H1 (cell line): Measurements from ENCODE around the gene TCERG1L. TPM values are rescaled to one million over a fixed set of nuclear protein-coding genes. Genes with fewer than 3 reads are reported as not detected.

Experiments
- BCL11A ChIP-seq, 2 experiments: IDR thresholded peaks; one replicate each; pipeline ENCODE4 v1.6.1; 2011; ENCODE audit warnings: low read depth in 2 of 2, low read length in 2 of 2, mild to moderate bottlenecking in 2 of 2
- EGR1 ChIP-seq: IDR thresholded peaks from 2 replicates; pipeline ENCODE4 v1.6.1; 2011; ENCODE audit warnings: low read depth, low read length, borderline replicate concordance
- EZH2 ChIP-seq: fragments of 200-600 bp; sonication (generic); IDR thresholded peaks from 2 replicates; pipeline ENCODE4 v1.7.1; 2012; ENCODE audit warnings: low read depth, mild to moderate bottlenecking, moderate library complexity, low read length, inconsistent platforms; ENCODE audit not compliant: severe bottlenecking
- GABPA ChIP-seq: IDR thresholded peaks from 2 replicates; pipeline ENCODE4 v1.6.1; 2011; ENCODE audit warnings: mild to moderate bottlenecking, low read length, moderate library complexity, borderline replicate concordance; ENCODE audit not compliant: insufficient read depth
- HDAC2 ChIP-seq, 2 experiments: fragments of 300-600 bp in 1 of 2; sonication (generic) in 1 of 2; IDR thresholded peaks; 2 replicates each; pipeline ENCODE4 v1.6.1; 2011 to 2012; ENCODE audit warnings: low read depth in 2 of 2, low read length in 2 of 2, mild to moderate bottlenecking in 2 of 2, moderate library complexity in 2 of 2, borderline replicate concordance in 1 of 2, inconsistent platforms in 1 of 2
- KDM4A ChIP-seq: IDR thresholded peaks from one replicate; pipeline ENCODE4 v1.7.1; 2012; ENCODE audit warnings: low read depth, mild to moderate bottlenecking, moderate library complexity, low read length, inconsistent platforms; ENCODE audit not compliant: severe bottlenecking
- SP2 ChIP-seq: IDR thresholded peaks from 2 replicates; pipeline ENCODE4 v1.6.1; 2012; ENCODE audit warnings: mild to moderate bottlenecking, low read length, inconsistent platforms
- polyA plus RNA-seq, 7 experiments: library from polyadenylated mRNA; depleted of rRNA in 3 of 7; stranded (reverse) in 5 of 7; unstranded in 2 of 7; fragments of >200 nt in 5 of 7; fragments of 200-250 nt in 2 of 7; gene quantifications; 1 replicate in 5 of 7; 2 replicates in 1 of 7; 4 replicates in 1 of 7; pipeline versions ENCODE4 v1.2.1 to v1.2.3, GENCODE V29; 2011 to 2013; ENCODE audit warnings: missing spikeins in 2 of 7, mixed read lengths in 2 of 7
- total RNA-seq: library from RNA; stranded (reverse); fragmentation: NEBNext Ultra II Directional; extraction: Animal tissue kit (Norgen Biotek cat#: 25700); gene quantifications from 2 replicates; pipeline ENCODE4 v1.2.1, GENCODE V29; 2021
- TF ChIP-seq, protein P1 (sequence below): fragments of 300-600 bp; sonication (generic); IDR thresholded peaks from 2 replicates; pipeline ENCODE4 v1.7.1; 2012; ENCODE audit warnings: low read length, moderate library complexity, mild to moderate bottlenecking, inconsistent platforms; ENCODE audit not compliant: insufficient replicate concordance

The TCERG1L gene
- total and polyA plus RNA-seq, 2 of the 8 experiments (the other 6 are each of a cell fraction or from before 2014, with no cell fraction given), result 3.9 to 6.9 TPM

GRCh38 chr10:131095313-131095580, 216.3 kb downstream of the TCERG1L start (continued):
- TF ChIP-seq, protein P1, sequence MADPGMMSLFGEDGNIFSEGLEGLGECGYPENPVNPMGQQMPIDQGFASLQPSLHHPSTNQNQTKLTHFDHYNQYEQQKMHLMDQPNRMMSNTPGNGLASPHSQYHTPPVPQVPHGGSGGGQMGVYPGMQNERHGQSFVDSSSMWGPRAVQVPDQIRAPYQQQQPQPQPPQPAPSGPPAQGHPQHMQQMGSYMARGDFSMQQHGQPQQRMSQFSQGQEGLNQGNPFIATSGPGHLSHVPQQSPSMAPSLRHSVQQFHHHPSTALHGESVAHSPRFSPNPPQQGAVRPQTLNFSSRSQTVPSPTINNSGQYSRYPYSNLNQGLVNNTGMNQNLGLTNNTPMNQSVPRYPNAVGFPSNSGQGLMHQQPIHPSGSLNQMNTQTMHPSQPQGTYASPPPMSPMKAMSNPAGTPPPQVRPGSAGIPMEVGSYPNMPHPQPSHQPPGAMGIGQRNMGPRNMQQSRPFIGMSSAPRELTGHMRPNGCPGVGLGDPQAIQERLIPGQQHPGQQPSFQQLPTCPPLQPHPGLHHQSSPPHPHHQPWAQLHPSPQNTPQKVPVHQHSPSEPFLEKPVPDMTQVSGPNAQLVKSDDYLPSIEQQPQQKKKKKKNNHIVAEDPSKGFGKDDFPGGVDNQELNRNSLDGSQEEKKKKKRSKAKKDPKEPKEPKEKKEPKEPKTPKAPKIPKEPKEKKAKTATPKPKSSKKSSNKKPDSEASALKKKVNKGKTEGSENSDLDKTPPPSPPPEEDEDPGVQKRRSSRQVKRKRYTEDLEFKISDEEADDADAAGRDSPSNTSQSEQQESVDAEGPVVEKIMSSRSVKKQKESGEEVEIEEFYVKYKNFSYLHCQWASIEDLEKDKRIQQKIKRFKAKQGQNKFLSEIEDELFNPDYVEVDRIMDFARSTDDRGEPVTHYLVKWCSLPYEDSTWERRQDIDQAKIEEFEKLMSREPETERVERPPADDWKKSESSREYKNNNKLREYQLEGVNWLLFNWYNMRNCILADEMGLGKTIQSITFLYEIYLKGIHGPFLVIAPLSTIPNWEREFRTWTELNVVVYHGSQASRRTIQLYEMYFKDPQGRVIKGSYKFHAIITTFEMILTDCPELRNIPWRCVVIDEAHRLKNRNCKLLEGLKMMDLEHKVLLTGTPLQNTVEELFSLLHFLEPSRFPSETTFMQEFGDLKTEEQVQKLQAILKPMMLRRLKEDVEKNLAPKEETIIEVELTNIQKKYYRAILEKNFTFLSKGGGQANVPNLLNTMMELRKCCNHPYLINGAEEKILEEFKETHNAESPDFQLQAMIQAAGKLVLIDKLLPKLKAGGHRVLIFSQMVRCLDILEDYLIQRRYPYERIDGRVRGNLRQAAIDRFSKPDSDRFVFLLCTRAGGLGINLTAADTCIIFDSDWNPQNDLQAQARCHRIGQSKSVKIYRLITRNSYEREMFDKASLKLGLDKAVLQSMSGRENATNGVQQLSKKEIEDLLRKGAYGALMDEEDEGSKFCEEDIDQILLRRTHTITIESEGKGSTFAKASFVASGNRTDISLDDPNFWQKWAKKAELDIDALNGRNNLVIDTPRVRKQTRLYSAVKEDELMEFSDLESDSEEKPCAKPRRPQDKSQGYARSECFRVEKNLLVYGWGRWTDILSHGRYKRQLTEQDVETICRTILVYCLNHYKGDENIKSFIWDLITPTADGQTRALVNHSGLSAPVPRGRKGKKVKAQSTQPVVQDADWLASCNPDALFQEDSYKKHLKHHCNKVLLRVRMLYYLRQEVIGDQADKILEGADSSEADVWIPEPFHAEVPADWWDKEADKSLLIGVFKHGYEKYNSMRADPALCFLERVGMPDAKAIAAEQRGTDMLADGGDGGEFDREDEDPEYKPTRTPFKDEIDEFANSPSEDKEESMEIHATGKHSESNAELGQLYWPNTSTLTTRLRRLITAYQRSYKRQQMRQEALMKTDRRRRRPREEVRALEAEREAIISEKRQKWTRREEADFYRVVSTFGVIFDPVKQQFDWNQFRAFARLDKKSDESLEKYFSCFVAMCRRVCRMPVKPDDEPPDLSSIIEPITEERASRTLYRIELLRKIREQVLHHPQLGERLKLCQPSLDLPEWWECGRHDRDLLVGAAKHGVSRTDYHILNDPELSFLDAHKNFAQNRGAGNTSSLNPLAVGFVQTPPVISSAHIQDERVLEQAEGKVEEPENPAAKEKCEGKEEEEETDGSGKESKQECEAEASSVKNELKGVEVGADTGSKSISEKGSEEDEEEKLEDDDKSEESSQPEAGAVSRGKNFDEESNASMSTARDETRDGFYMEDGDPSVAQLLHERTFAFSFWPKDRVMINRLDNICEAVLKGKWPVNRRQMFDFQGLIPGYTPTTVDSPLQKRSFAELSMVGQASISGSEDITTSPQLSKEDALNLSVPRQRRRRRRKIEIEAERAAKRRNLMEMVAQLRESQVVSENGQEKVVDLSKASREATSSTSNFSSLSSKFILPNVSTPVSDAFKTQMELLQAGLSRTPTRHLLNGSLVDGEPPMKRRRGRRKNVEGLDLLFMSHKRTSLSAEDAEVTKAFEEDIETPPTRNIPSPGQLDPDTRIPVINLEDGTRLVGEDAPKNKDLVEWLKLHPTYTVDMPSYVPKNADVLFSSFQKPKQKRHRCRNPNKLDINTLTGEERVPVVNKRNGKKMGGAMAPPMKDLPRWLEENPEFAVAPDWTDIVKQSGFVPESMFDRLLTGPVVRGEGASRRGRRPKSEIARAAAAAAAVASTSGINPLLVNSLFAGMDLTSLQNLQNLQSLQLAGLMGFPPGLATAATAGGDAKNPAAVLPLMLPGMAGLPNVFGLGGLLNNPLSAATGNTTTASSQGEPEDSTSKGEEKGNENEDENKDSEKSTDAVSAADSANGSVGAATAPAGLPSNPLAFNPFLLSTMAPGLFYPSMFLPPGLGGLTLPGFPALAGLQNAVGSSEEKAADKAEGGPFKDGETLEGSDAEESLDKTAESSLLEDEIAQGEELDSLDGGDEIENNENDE, result no peak
- no peak for TF ChIP-seq KDM4A
- no peak for TF ChIP-seq SP2
- no peak for TF ChIP-seq EZH2
- TF ChIP-seq GABPA, result no peak
- TF ChIP-seq HDAC2 (IDR thresholded peaks at IDR 0.05; ENCODE audit: borderline replicate concordance in 1 of 2, low read depth in 2 of 2, low read length in 2 of 2), result no peak
- TF ChIP-seq EGR1, result no peak
- no peak for TF ChIP-seq BCL11A (IDR thresholded peaks at IDR 0.05; ENCODE audit: low read depth in 2 of 2, low read length in 2 of 2)
